Activated CD4-positive, alpha-beta T cell treated with anti-CD3 and anti-CD28 coated beads, Interleukin-2, Interleukin-6, amounts not matched to agents 100 ng/mL and 50 ng/mL, durations not matched to agents 16 hours and 8 hours (primary cell): ENCODE measurements around the gene GNG13.
"Not testable (repeated sequence)": the region's sequence is repeated elsewhere in the genome, so short reads cannot be mapped to it uniquely, and the experiment has no call there.

Experiments used
- DNase-seq: peaks from one replicate; pipeline ENCODE4 v3.0.0-alpha.2; 2020

GNG13 gene

GRCh38 chr16:760065-760464, 40.5 kb downstream of the GNG13 start:
- no peak for DNase-seq

GRCh38 chr16:759110-759910, 41.2 kb downstream of the GNG13 start:
- no peak for DNase-seq

- DNase-seq = no peak
These were observed 44.1 kb downstream of the GNG13 start for GRCh38 chr16:756428-756827.

- no peak for DNase-seq
These were observed 45.9 kb downstream of the GNG13 start for GRCh38 chr16:754656-755055.

DNA sequence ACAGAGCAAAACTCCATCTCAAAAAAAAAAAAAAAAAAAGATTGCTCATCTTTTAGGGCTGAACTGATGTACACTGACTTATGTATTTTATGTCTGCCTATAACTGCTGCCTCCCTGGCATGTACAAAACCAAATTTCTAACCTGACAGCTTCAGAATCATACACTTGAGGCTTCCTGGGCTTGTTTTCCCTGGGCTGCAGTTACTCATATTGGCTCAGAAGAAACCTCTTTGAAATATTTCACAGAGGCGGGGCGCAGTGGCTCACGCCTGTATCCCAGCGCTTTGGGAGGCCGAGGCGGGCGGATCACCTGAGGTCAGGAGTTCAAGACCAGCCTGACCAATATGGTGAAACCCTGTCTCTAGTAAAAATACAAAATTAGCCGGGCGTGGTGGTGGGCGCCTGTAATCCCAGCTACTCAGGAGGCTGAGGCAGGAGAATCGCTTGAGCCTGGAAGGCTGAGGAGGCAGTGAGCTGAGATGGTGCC, 46.4 kb downstream of the GNG13 start:
- not testable (repeated sequence) for DNase-seq

DNA sequence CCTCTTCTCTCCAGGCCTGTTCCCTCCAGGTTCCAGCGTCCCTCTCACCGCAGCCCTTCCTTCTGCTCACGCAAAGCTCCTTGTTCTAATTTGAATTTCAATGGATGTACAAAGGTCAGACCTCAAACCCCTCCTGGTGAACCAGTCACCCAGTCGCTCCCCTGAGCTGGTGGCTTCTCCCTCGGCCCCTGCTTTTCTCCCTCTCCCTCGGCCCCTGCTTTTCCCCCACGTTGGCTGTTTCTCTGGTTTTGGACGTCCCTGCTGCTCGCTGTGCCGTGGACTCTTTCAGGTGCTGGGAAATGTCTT, 48.6 kb downstream of the GNG13 start:
- no peak for DNase-seq

- no peak for DNase-seq
These were observed 49.2 kb downstream of the GNG13 start for GRCh38 chr16:751152-752006.

GRCh38 chr16:750485-750884, 50.0 kb downstream of the GNG13 start:
- DNase-seq = no peak

GRCh38 chr16:749010-749409, 51.5 kb downstream of the GNG13 start:
- no peak for DNase-seq
